GM21786 (cell line): Measurements from ENCODE around the gene RTN4RL1.

ENCODE experiments used
- ATAC-seq: cut with Tn5 transposase; IDR thresholded peaks from one replicate; pipeline ENCODE4 v1.9.1; 2021; ENCODE audit not compliant: unreplicated experiment

Gene RTN4RL1

DNA sequence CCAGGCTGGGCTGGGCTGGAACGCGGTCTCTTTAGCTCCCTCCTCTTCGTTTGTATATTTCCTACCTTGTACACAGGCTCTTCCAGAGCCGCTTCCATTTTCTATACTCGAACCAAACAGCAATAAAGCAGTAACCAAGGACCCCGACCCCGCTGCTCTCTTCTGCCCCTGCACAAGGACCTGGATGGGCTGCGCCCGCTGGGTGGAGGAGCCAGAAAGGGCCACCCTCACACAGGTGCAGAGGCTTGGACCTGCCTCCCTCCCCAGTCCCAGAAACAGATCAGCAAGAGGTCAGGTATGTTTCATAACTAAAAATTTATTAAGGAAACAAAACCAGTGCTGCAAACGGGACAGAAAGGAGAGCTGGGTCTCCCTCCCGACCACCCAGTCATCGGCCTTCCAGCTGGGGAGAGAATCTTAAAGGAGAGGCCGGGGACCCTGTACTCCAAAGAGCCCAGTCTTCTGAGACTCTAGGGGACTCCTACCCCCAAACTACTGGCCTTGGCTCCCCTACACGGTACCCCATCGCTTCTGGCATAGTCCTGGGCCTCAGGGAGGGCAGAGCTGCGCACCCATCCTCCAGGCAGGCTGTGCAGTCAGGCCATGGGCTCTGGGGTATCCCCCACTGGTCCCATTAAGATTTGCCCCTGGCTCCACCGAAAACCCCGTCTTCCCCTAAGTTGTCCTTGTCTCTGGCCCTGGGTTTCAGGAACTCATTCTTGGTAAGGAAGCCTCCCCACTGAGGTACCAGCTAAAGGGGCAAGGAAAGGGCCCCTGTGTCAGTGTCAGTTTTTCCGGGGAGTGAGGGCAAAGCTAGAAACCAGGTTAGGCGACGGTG lies 34.6 kb upstream of the RTN4RL1 start:
- ATAC-seq: no peak

DNA sequence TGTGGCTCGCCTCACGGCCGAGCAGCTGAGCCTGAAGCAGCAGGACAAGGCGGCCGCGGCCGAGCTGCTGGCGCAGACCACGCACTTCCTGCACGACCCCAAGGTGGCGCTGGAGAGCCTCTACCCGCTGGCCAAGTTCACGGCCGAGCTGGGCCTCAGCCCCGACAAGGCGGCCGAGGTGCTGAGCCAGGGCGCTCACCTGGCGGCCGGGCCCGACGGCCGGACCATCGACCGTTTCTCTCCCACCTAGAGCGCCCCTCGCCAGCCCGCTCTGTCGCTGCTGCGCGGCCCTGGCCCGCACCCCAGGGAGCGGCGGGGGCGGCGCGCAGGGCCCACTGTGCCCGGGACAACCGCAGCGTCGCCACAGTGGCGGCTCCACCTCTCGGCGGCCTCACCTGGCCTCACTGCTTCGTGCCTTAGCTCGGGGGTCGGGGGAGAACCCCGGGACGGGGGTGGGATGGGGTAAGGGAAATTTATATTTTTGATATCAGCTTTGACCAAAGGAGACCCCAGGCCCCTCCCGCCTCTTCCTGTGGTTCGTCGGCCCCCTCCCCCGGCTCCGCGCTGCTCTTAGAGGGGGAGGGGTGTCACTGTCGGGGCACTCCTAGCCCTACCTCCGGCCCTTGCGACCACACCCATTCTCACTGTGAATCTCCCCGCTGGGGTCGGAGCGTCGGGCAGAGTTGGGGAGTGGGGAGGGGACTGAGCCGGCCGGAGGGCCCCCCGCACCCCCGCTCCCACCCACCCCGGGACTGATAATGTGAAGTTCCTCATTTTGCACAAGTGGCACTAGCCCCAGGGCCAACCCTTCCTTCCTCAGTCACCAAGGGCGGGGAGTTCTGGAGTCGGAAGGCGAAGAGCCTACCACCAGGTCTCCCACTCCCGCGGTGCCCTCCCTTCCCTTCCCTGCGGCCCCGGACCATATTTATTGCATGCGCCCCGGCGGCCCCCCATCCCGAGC lies 33.7 kb upstream of the RTN4RL1 start:
- ATAC-seq: no peak

DNA sequence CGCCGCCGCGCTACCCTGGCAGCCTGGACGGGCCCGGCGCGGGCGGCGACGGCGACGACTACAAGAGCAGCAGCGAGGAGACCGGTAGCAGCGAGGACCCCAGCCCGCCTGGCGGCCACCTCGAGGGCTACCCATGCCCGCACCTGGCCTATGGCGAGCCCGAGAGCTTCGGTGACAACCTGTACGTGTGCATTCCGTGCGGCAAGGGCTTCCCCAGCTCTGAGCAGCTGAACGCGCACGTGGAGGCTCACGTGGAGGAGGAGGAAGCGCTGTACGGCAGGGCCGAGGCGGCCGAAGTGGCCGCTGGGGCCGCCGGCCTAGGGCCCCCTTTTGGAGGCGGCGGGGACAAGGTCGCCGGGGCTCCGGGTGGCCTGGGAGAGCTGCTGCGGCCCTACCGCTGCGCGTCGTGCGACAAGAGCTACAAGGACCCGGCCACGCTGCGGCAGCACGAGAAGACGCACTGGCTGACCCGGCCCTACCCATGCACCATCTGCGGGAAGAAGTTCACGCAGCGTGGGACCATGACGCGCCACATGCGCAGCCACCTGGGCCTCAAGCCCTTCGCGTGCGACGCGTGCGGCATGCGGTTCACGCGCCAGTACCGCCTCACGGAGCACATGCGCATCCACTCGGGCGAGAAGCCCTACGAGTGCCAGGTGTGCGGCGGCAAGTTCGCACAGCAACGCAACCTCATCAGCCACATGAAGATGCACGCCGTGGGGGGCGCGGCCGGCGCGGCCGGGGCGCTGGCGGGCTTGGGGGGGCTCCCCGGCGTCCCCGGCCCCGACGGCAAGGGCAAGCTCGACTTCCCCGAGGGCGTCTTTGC lies 32.8 kb upstream of the RTN4RL1 start:
- no peak for ATAC-seq

DNA sequence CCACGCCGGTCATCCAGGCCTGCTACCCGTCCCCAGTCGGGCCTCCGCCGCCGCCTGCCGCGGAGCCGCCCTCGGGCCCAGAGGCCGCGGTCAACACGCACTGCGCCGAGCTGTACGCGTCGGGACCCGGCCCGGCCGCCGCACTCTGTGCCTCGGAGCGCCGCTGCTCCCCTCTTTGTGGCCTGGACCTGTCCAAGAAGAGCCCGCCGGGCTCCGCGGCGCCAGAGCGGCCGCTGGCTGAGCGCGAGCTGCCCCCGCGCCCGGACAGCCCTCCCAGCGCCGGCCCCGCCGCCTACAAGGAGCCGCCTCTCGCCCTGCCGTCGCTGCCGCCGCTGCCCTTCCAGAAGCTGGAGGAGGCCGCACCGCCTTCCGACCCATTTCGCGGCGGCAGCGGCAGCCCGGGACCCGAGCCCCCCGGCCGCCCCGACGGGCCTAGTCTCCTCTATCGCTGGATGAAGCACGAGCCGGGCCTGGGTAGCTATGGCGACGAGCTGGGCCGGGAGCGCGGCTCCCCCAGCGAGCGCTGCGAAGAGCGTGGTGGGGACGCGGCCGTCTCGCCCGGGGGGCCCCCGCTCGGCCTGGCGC lies 32.1 kb upstream of the RTN4RL1 start:
- no peak for ATAC-seq

DNA sequence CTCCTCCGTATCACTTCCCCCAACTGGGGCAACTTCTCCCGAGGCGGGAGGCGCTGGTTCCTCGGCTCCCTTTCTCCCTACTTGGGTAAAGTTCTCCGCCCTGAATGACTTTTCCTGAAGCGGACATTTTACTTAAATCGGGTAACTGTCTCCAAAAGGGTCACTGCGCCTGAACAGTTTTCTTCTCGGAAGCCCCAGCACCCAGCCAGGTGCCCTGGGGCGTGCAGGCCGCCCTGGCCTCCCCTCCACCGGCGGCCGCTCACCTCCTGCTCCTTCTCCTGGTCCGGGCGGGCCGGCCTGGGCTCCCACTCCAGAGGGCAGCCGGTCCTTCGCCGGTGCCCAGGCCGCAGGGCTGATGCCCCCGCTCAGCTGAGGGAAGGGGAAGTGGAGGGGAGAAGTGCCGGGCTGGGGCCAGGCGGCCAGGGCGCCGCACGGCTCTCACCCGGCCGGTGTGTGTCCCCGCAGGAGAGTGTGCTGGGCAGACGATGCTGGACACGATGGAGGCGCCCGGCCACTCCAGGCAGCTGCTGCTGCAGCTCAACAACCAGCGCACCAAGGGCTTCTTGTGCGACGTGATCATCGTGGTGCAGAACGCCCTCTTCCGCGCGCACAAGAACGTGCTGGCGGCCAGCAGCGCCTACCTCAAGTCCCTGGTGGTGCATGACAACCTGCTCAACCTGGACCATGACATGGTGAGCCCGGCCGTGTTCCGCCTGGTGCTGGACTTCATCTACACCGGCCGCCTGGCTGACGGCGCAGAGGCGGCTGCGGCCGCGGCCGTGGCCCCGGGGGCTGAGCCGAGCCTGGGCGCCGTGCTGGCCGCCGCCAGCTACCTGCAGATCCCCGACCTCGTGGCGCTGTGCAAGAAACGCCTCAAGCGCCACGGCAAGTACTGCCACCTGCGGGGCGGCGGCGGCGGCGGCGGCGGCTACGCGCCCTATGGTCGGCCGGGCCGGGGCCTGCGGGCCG lies 31.4 kb upstream of the RTN4RL1 start:
- ATAC-seq: no peak

DNA sequence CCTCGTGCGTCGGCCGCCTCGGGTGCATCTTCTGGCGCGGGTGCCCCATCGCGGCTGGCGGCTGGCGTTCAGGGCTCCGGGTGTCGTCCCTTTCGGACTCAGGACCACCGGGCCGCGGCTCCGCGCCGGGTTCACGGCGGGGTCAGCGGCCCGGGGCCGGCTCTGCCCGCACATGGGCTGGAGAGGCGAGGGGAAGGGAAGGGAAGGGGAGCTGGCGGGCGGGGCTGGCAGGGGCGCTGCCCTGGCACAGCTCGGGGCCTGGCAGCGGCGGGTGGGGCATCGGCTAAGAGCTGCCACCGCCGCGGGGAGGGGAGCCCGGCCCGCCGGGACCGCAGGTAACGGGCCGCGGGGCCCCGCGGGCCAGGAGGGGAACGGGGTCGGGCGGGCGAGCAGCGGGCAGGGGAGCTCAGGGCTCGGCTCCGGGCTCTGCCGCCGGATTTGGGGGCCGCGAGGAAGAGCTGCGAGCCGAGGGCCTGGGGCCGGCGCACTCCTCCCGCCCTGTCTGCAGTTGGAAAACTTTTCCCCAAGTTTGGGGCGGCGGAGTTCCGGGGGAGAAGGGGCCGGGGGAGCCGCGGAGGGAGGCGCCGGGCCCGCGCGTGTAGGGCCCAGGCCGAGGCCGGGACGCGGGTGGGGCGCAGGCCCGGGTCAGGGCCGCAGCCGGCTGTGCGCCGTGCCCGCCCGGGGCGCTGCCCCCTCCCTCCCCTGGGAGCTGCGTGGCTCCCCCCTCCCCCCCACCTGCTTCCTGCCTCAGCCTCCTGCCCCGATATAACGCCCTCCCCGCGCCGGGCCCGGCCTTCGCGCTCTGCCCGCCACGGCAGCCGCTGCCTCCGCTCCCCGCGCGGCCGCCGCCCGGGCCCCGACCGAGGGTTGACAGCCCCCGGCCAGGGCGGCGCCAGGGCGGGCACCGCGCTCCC lies 30.4 kb upstream of the RTN4RL1 start:
- ATAC-seq: no peak

DNA sequence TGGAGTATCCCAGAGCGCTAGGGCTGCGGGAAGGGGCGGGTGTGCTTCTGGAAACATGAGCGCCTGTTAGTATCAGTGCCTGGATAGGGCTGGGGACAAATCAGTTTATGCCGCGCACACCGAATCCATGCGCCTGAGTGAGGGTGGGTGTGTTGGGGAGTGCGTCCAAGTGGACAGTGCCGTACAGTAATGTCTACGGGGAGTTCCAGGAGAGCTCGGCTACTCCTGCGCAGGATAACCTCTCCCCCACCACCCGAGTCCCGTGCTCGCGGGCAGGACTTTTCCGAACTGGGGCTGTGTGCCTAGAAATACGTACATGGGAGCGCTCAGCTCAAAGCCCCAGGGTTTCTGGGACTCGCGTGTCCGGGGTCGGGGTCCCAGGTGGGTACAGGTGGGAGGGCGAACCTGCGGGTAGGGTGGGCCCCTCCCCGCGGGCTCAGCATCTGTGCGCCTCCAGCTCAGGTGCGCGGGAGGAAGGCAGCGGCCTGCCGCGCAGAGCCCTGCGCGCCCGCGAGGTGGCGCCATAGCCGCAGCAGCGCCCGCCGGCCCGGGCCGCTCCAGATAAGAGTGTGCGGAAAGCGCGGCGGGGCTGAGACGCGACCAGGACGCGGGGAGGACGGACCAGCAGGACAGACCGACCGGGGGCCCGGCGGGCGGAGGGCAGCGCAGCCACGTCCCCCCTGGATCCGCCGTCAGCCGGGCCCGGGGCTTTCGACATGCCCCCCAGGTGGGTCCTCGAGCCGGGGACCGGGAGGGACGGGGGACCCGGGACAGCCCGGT lies 29.6 kb upstream of the RTN4RL1 start, which contains the start of gene HIC1:
Gene HIC1 (plus strand): TSS at position 592 of the 780 bp plus-strand sequence. CDS start 1,588 bp downstream, outside the sequence.
- no peak for ATAC-seq

DNA sequence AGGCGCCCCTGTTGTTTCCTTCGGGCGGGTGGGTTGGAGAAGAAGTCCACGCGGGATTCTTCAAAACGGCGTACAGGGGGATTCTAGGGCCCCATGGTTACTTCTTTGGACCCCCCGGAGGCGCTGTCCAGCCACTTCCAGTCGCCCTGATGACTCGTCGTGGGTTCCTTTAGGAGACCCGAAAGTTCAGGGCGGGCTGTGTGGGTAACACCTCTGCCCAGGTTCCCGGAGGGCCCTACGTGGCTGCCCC lies 29.1 kb upstream of the RTN4RL1 start:
- no peak for ATAC-seq

DNA sequence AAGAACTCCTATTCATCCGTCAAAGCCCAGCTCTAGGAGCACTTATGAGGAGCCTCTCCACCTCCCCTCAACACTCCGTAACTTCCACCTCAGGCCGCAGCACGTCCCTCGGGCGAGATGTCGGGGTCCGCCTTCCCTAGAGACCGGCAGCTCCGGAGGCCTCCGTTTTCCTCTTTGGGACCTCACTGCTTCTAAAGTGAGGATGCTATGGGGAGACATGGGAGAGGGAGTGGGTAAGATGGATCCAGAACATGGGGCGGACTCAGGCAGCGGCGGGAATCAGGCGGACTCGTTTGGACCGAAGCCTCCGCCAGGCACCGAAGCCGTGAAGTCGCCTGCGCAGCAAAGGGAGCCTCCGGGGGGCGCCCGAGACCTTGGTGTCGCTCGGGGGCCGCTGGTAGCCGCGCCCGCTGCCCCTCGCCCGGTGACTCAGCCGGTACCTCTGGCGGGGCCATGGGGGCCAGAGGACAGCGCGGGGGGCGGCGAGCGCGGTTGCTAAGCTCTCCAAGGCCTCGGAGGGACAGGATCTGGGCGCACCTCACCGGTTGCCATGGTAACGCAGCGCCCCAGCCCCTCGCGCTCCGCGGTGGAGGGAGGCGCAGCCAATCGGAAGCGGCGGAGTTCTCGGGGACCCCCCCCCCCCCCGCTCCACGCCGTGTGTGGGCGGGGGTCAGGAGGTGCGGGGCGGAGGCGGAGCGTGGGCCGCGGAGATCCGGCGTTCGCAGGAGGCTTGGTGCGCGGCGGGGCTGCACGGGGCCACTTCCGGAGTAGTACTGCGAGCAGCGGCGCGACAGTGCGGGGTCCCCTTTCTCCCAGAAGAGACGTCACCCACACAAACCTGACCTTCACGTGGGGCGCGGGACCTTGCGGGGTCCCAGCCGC lies 28.5 kb upstream of the RTN4RL1 start:
- ATAC-seq: no peak

DNA sequence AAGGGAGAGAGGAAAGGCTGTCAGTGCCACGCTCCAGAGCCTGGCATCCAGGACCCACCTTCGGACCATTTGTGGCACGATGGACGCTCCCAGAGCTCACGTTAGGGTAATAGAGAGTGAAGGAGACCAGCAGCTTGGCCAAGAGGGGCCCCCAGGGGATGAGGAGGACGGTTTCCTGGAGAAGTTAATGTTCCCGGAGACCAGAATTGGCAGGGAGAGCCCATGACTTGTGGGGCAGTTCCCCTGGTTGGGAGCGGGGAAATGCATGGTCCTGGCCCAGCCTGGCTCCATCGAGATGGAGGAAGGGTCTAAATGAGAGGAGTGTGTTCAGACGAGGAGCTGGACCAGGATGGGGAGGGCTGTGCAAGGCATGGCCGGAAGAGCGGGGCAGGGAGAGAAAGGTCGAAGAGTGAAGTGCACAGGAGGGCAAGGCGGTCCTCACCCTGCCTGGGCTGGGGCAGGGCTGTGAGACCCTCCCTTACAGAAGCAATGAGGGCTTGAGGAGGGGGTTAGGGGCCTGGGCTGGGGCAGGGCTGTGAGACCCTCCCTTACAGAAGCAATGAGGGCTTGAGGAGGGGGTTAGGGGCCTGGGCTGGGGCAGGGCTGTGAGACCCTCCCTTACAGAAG lies 26.9 kb upstream of the RTN4RL1 start:
- no peak for ATAC-seq

DNA sequence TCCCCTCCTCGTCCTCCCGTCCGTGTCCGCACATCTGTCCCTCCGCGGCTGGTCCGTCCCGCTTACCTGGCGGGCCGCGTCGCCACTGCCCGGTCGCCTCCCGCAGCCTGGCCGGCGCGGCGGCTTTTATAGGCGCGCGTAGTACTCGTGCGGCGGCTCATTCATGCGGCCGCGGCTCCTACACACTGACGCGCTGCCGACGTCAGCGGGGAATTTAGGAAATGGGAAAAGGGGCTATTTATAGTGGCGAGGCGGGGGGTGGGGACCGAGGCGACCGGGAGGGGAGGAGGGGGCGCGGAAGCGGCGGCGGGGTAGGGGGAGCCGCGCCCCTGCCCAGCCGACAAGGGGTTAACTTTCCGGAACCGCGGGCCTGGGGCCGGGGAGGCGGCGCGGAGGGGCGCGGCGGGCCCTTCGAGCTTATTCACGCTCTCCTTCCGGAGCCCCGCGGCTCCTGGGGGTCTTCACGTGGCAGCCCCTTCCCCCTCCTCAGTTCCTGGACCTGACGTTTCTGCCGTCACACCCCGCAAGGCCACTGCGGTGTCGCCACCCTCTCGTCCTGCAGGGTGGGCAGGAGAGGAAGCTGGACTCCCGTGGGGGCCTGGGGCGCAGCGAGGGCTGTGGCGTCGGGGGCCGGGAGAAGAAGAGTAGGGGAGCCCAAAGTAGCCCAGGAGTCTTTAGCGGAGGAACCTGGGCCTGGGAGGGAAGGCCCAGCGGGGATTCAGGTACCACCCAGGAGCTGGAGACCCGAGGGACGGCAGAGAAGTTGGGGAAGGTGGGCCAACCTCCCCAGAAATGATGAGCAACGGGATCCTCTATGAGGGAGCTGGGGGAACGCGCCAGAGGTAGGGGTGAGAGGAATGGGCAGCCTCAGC lies 26.2 kb upstream of the RTN4RL1 start:
- ATAC-seq: no peak

DNA sequence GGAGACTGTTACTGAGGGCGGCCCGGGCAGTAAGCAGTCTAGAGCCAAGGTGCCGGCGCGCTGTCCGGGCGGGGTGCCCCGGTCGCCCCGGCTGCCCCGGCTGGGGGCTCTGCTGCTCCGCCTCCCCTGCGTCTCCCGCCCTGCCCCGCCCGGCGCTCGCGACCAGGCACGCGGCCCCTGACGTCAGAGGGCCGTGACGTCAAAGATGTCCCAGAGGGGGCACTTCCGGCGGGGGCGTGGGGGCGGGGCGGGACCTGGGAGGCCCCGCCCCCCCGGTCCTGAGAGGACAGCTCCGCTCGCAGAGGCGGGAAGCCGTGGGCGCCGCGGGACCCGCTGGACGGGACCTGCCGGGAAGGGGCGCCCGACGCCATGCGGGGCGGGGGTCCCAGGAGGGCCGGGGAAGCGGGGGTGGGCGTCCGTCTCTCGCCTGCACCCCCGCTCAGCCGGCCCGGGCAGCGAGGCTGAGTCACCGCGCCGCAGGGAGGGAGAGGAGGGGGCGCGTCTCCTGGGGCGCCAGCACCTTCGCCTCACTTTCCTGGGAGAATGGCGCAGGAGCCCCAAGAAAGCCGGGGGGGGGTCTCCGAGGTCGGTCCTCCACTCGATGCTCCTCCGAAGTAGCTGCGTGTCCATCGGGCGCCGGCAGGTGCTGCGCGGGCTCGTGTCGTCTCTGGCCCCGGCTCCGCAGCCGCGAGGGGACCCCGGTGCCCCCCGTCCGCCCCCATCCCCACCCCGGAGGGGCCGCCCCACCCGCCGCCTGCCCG lies 25.3 kb upstream of the RTN4RL1 start:
- peak; percentile 17 for ATAC-seq

DNA sequence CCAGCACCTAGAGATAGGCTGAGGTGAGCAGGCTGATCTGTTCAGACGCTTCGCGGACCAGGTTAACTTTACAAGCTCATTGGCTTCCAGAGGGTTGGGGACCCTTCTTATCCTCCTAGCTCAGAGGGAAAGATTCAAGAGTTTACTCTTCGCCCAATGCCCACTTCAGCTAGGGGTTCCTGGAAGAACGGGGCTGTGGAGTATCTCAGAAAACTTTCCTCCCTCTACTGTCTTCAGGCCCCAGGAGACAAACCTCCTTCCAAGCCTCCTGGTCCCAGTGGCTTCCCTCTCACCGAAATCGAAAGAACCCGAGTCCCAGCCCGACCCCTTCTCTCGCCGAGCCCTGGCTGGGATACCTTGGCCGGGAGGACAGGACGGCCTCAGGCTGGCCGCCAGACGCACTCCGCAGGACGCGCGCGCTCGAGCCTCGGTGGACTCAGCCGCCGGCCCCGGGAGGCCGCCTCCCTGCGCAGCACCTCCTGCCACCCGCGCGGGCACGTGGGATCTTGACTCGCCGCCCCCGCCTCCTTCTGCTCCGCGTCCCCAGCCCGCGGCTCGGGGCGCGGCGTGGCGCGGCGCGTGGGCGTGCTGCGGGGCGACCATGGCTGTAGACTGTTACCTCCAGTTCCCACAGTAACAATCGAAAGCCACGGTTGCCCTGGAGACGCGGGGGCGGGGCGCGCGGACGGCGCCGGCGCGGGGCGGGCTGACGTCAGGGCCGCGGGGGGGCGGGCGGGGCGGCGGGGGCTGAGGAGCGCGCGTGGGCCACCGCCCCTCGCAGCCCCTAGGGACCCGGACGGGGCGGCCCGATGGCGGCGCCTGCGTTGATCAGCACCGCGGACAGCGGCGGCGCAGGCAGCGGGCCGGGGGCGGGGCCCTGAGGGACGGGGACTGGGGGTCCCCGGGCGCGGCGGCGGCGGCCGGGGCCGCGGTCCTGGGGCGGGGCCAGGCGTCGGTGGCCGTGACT lies 24.5 kb upstream of the RTN4RL1 start:
- peak; percentile 44 for ATAC-seq

DNA sequence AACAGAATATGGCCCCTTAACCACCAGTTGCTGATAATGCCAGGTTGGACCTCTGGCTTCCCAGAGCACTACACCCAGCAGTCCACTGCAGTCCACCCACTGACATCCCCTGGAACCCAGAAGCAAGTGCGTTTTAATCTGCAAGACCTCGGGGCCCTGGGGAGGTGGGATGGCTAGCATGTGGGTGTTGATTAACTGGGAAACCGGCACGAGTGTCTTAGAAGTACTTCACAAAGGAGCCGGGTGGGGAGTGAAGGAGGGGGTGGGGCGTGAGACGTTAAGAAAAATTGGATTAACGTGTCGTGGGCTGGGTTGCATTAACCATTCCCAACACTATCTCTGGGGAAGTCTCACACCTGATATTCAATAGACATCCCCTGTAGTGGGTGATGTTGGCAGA lies 23.7 kb upstream of the RTN4RL1 start:
- ATAC-seq: no peak
